ENCODE measurements around the gene NTN1. TPM values are rescaled to one million over a fixed set of nuclear protein-coding genes. Genes with fewer than 3 reads are reported as not detected.

Gene NTN1
- total RNA-seq, 1 donor from 2014 or later, result 29.6 TPM

GRCh38 chr17:9209347-9209746, 188.0 kb downstream of the NTN1 start:
- intact Hi-C loops (cut with DNase I), result no loop called here
- Histone ChIP-seq H3K27ac (no peak overlapping the region), H3K36me3 (no peaks in the 10 kb centered on the region), H3K27me3 (no peaks in the 10 kb centered on the region), H3K9me3 (no peaks in the 10 kb centered on the region), H3K4me3 (no peak overlapping the region), H3K4me1 (peaks cover 7 to 10% of the 10 kb centered on the region in 2 donors)
- DNase-seq (ENCODE audit: low spot score in 2 of 2), result no peak
- TF ChIP-seq CTCF (IDR thresholded peaks at IDR 0.05), result no peak

GRCh38 chr17:9209781-9210370, 188.6 kb downstream of the NTN1 start:
- H3K36me3 ChIP-seq, result no peaks in the 10 kb centered on the region
- intact Hi-C loops (cut with DNase I), result no loop called here
- no peak for TF ChIP-seq CTCF (IDR thresholded peaks at IDR 0.05)
- no peak overlapping the region for H3K27ac ChIP-seq
- peaks cover 7 to 10% of the 10 kb centered on the region in 2 donors for H3K4me1 ChIP-seq
- H3K27me3 ChIP-seq, result no peaks in the 10 kb centered on the region
- H3K4me3 ChIP-seq, result no peak overlapping the region
- DNase-seq (ENCODE audit: low spot score in 2 of 2), result no peak
- H3K9me3 ChIP-seq, result no peaks in the 10 kb centered on the region

GRCh38 chr17:9211133-9211765, 189.9 kb downstream of the NTN1 start:
- Histone ChIP-seq H3K4me3 (no peak overlapping the region), H3K27me3 (no peaks in the 10 kb centered on the region), H3K27ac (no peak overlapping the region), H3K36me3 (no peaks in the 10 kb centered on the region), H3K9me3 (peaks cover 10 to 11% of the 10 kb centered on the region in 2 donors), H3K4me1 (peaks cover 2 to 6% of the 10 kb centered on the region in 2 donors)
- no peak for TF ChIP-seq CTCF (IDR thresholded peaks at IDR 0.05)
- no peak for DNase-seq (ENCODE audit: low spot score in 2 of 2)
- intact Hi-C loops (cut with DNase I), result no loop called here

- no peaks in the 10 kb centered on the region for H3K36me3 ChIP-seq
- H3K27ac ChIP-seq, result no peak overlapping the region
- no peak for DNase-seq (ENCODE audit: low spot score in 2 of 2)
- peaks cover 10 to 11% of the 10 kb centered on the region in 2 donors for H3K9me3 ChIP-seq
- peaks cover 0 to 8% of the 10 kb centered on the region in 2 donors for H3K4me1 ChIP-seq
- intact Hi-C loops (cut with DNase I), result no loop called here
- no peak overlapping the region for H3K4me3 ChIP-seq
- TF ChIP-seq CTCF (IDR thresholded peaks at IDR 0.05), result no peak
- no peaks in the 10 kb centered on the region for H3K27me3 ChIP-seq
Measured at GRCh38 chr17:9212376-9213302, 191.3 kb downstream of the NTN1 start.

- TF ChIP-seq CTCF (IDR thresholded peaks at IDR 0.05), result no peak
- Histone ChIP-seq H3K9me3 (peaks cover 10 to 11% of the 10 kb centered on the region in 2 donors), H3K4me3 (no peak overlapping the region), H3K27ac (no peak overlapping the region), H3K36me3 (no peaks in the 10 kb centered on the region), H3K4me1 (peaks cover 0 to 8% of the 10 kb centered on the region in 2 donors), H3K27me3 (no peaks in the 10 kb centered on the region)
- intact Hi-C loops (cut with DNase I), result no loop called here
- no peak for DNase-seq (ENCODE audit: low spot score in 2 of 2)
Measured at GRCh38 chr17:9213303-9213640, 192.0 kb downstream of the NTN1 start.

All from ascending aorta (tissue), 2 donors.